HEK293 (cell line): ENCODE results near the gene KBTBD8.

ENCODE experiments used
- CTCF ChIA-PET: fragments of 350-600 bp; formaldehyde crosslinking; extraction: SDS; loops from one replicate; lab custom pipeline; 2021; ENCODE audit warnings: antibody characterized with exemption; lab: Yijun Ruan, JAX
- POLR2A ChIA-PET: fragments of 300-600 bp; formaldehyde crosslinking; extraction: SDS; loops from one replicate; lab custom pipeline; 2020; ENCODE audit warnings: antibody characterized with exemption, inconsistent platforms; lab: Yijun Ruan, JAX
- H3K27ac ChIP-seq: fragments of 200-500 bp; sonication (Bioruptor generic); 2 replicates; pipeline ENCODE4 v1.5.1; 2014; ENCODE audit warnings: low read depth, low read length, control low read depth, inconsistent platforms; ENCODE audit errors: extremely low read depth
- H3K36me3 ChIP-seq, 2 experiments: fragments of 200-500 bp in 1 of 2; sonication (Bioruptor generic) in 1 of 2; 1 replicate in 1 of 2; 2 replicates in 1 of 2; pipeline ENCODE4 v1.5.1; 2014 to 2017; ENCODE audit warnings: inconsistent platforms in 2 of 2, low read length in 2 of 2; ENCODE audit not compliant: control insufficient read depth in 2 of 2, insufficient read depth in 1 of 2
- H3K4me1 ChIP-seq: fragments of 200-500 bp; sonication (Bioruptor generic); 2 replicates; pipeline ENCODE4 v1.5.1; 2014; ENCODE audit warnings: mild to moderate bottlenecking, low read length, inconsistent platforms; ENCODE audit not compliant: control insufficient read depth, insufficient read depth
- H3K4me3 ChIP-seq: 2 replicates; pipeline ENCODE4 v1.5.1; 2011; ENCODE audit warnings: low read depth, mild to moderate bottlenecking, control low read depth, low read length, moderate library complexity
- H3K9me3 ChIP-seq: fragments of 200-500 bp; sonication (Bioruptor generic); 2 replicates; pipeline ENCODE4 v1.5.1; 2014; ENCODE audit warnings: low read depth, low read length, inconsistent platforms; ENCODE audit not compliant: control insufficient read depth, insufficient read depth
- HOXD13 ChIP-seq: sonication (generic); formaldehyde crosslinking; IDR thresholded peaks from 2 replicates; pipeline ENCODE4 v1.8.0; 2022; ENCODE audit warnings: missing genetic modification reagents, borderline replicate concordance
- INSM2 ChIP-seq: fragments of 450-650 bp; formaldehyde crosslinking; IDR thresholded peaks from 2 replicates; pipeline ENCODE4 v1.5.1; 2016; ENCODE audit warnings: missing biosample characterization, missing genetic modification characterization
- KLF1 ChIP-seq: fragments of 450-650 bp; formaldehyde crosslinking; IDR thresholded peaks from 2 replicates; pipeline ENCODE4 v1.5.1; 2016; ENCODE audit warnings: missing biosample characterization, missing genetic modification characterization
- PRDM10 ChIP-seq: fragments of 450-650 bp; formaldehyde crosslinking; IDR thresholded peaks from 2 replicates; pipeline ENCODE4 v1.5.1; 2016; ENCODE audit warnings: missing biosample characterization, missing genetic modification characterization
- SCRT1 ChIP-seq: fragments of 450-650 bp; formaldehyde crosslinking; IDR thresholded peaks from 2 replicates; pipeline ENCODE4 v1.5.1; 2016; ENCODE audit warnings: missing biosample characterization, missing genetic modification characterization, borderline replicate concordance
- WT1 ChIP-seq: fragments of 450-650 bp; formaldehyde crosslinking; IDR thresholded peaks from 2 replicates; pipeline ENCODE4 v1.5.1; 2016; ENCODE audit warnings: missing biosample characterization, missing genetic modification characterization
- ZBTB17 ChIP-seq: fragments of 450-650 bp; formaldehyde crosslinking; IDR thresholded peaks from 2 replicates; pipeline ENCODE4 v1.5.1; 2016; ENCODE audit warnings: missing biosample characterization, missing genetic modification characterization
- ZIC2 ChIP-seq: fragments of 450-650 bp; formaldehyde crosslinking; IDR thresholded peaks from 2 replicates; pipeline ENCODE4 v1.5.1; 2016; ENCODE audit warnings: missing biosample characterization, missing genetic modification characterization
- ZNF132 ChIP-seq: fragments of 450-650 bp; formaldehyde crosslinking; IDR thresholded peaks from 2 replicates; pipeline ENCODE4 v1.5.1; 2017; ENCODE audit warnings: missing biosample characterization, missing genetic modification characterization, borderline replicate concordance
- ZNF223 ChIP-seq: fragments of 450-650 bp; formaldehyde crosslinking; IDR thresholded peaks from 2 replicates; pipeline ENCODE4 v1.5.1; 2016; ENCODE audit warnings: missing biosample characterization, missing genetic modification characterization
- ZNF24 ChIP-seq: fragments of 450-650 bp; formaldehyde crosslinking; IDR thresholded peaks from 2 replicates; pipeline ENCODE4 v1.5.1; 2016; ENCODE audit warnings: missing biosample characterization, missing genetic modification characterization
- ZNF274 ChIP-seq, 2 experiments: fragments of 200-500 bp in 1 of 2; fragments of 450-650 bp in 1 of 2; sonication (Bioruptor generic) in 1 of 2; formaldehyde crosslinking in 1 of 2; IDR thresholded peaks; 2 replicates each; pipeline versions ENCODE4 v1.5.1 to v1.6.1; 2014 to 2016; ENCODE audit warnings: borderline replicate concordance in 1 of 2, inconsistent platforms in 1 of 2, low read length in 1 of 2, missing biosample characterization in 1 of 2, missing genetic modification characterization in 1 of 2
- ZNF302 ChIP-seq: fragments of 450-650 bp; formaldehyde crosslinking; IDR thresholded peaks from 2 replicates; pipeline ENCODE4 v1.5.1; 2016; ENCODE audit warnings: missing biosample characterization, missing genetic modification characterization, low read depth
- ZNF324 ChIP-seq: fragments of 450-650 bp; formaldehyde crosslinking; IDR thresholded peaks from 2 replicates; pipeline ENCODE4 v1.5.1; 2016; ENCODE audit warnings: missing biosample characterization, missing genetic modification characterization
- ZNF404 ChIP-seq: fragments of 450-650 bp; formaldehyde crosslinking; IDR thresholded peaks from 2 replicates; pipeline ENCODE4 v1.5.1; 2017; ENCODE audit warnings: missing biosample characterization, missing genetic modification characterization
- ZNF449 ChIP-seq: fragments of 450-650 bp; formaldehyde crosslinking; IDR thresholded peaks from 2 replicates; pipeline ENCODE4 v1.5.1; 2017; ENCODE audit warnings: missing biosample characterization, mild to moderate bottlenecking, missing genetic modification characterization, moderate library complexity
- ZNF513 ChIP-seq: fragments of 450-650 bp; IDR thresholded peaks from 2 replicates; pipeline ENCODE4 v1.5.1; 2018; ENCODE audit warnings: missing biosample characterization, missing genetic modification characterization
- ZNF548 ChIP-seq: fragments of 450-650 bp; formaldehyde crosslinking; IDR thresholded peaks from 2 replicates; pipeline ENCODE4 v1.5.1; 2016; ENCODE audit warnings: missing biosample characterization, missing genetic modification characterization
- ZNF571 ChIP-seq: fragments of 450-650 bp; formaldehyde crosslinking; IDR thresholded peaks from 2 replicates; pipeline ENCODE4 v1.5.0; 2017; ENCODE audit warnings: missing biosample characterization, missing genetic modification characterization
- ZNF600 ChIP-seq: fragments of 450-650 bp; formaldehyde crosslinking; IDR thresholded peaks from 2 replicates; pipeline ENCODE4 v1.5.1; 2016; ENCODE audit warnings: missing biosample characterization, missing genetic modification characterization
- ZNF701 ChIP-seq: fragments of 450-650 bp; formaldehyde crosslinking; IDR thresholded peaks from 2 replicates; pipeline ENCODE4 v1.5.1; 2016; ENCODE audit warnings: missing biosample characterization, missing genetic modification characterization
- ZNF704 ChIP-seq: fragments of 450-650 bp; formaldehyde crosslinking; IDR thresholded peaks from 2 replicates; pipeline ENCODE4 v1.5.1; 2016; ENCODE audit warnings: missing biosample characterization, missing genetic modification characterization
- ZNF707 ChIP-seq: fragments of 450-650 bp; formaldehyde crosslinking; IDR thresholded peaks from 2 replicates; pipeline ENCODE4 v1.5.1; 2016; ENCODE audit warnings: missing biosample characterization, missing genetic modification characterization
- ZNF776 ChIP-seq: fragments of 450-650 bp; formaldehyde crosslinking; IDR thresholded peaks from 2 replicates; pipeline ENCODE4 v1.5.0; 2017; ENCODE audit warnings: missing biosample characterization, missing genetic modification characterization, borderline replicate concordance
- ZNF777 ChIP-seq: fragments of 450-650 bp; formaldehyde crosslinking; IDR thresholded peaks from 2 replicates; pipeline ENCODE4 v1.5.1; 2017; ENCODE audit warnings: missing biosample characterization, missing genetic modification characterization, borderline replicate concordance
- ZNF785 ChIP-seq: fragments of 450-650 bp; formaldehyde crosslinking; IDR thresholded peaks from 2 replicates; pipeline ENCODE4 v1.5.1; 2016; ENCODE audit warnings: missing biosample characterization, missing genetic modification characterization

Gene KBTBD8

GRCh38 chr3:66996696-66997095 lies 1.4 kb upstream of the KBTBD8 start:
- Histone ChIP-seq H3K4me3 (no peak overlapping the region), H3K36me3 (peaks cover 0 to 3% of the 10 kb centered on the region in 2 experiments; a peak in 1 of 3 replicates), H3K9me3 (no peaks in the 10 kb centered on the region), H3K27ac (no peak overlapping the region), H3K4me1 (no peaks in the 10 kb centered on the region)
- ChIA-PET POLR2A (no interaction called here), CTCF (interaction anchor here (2.0 kb wide), 1 partner anchor 25 kb away, joined by 7 read pairs; no protein-coding TSS in a partner anchor)
- TF ChIP-seq ZBTB17 (tag by site-specific recombination) (no peak), ZNF24 (tag by site-specific recombination) (no peak), ZNF571 (tag by site-specific recombination) (no peak), ZIC2 (no peak), ZNF776 (tag by site-specific recombination) (no peak), ZNF513 (no peak), INSM2 (tag by site-specific recombination) (no peak), SCRT1 (tag by site-specific recombination) (no peak), ZNF548 (tag by site-specific recombination) (no peak), ZNF404 (no peak), ZNF707 (tag by site-specific recombination) (no peak), WT1 (tag by site-specific recombination) (no peak), ZNF704 (tag by site-specific recombination) (no peak), ZNF701 (no peak), ZNF449 (tag by site-specific recombination) (no peak), ZNF223 (tag by site-specific recombination) (no peak)

- CTCF ChIA-PET, result interaction anchor here (0.7 to 2.0 kb wide), 3 partner anchors 14 to 39 kb away, joined by 3 to 7 read pairs (median 3); no protein-coding TSS in a partner anchor
- H3K27ac ChIP-seq, result no peak overlapping the region
- peak overlapping the region; percentile 25 for H3K4me3 ChIP-seq
- POLR2A ChIA-PET, result interaction anchor here (0.6 to 2.0 kb wide), 8 partner anchors 9 to 1957 kb away, joined by 3 to 11 read pairs (median 6); no protein-coding TSS in a partner anchor
- no peaks in the 10 kb centered on the region for H3K9me3 ChIP-seq
- H3K4me1 ChIP-seq, result no peaks in the 10 kb centered on the region
- peaks cover 0 to 5% of the 10 kb centered on the region in 2 experiments; a peak in 2 of 3 replicates for H3K36me3 ChIP-seq
- no peak for TF ChIP-seq HOXD13
- TF ChIP-seq ZNF324 (tag by site-specific recombination), result no peak
- TF ChIP-seq ZNF600 (tag by site-specific recombination), result no peak
- TF ChIP-seq ZNF302 (tag by site-specific recombination), result no peak
- TF ChIP-seq ZNF274 (IDR thresholded peaks at IDR 0.05; ENCODE audit: low read length), result no peak
- no peak for TF ChIP-seq ZNF274 (tag by site-specific recombination; IDR thresholded peaks at IDR 0.05; ENCODE audit: borderline replicate concordance)
- no peak for TF ChIP-seq ZNF571 (tag by site-specific recombination)
- no peak for TF ChIP-seq KLF1
- no peak for TF ChIP-seq ZNF223 (tag by site-specific recombination)
- TF ChIP-seq PRDM10 (tag by site-specific recombination), result peak; percentile 59
- no peak for TF ChIP-seq ZNF777 (tag by site-specific recombination)
- TF ChIP-seq ZNF785 (tag by site-specific recombination), result no peak
- TF ChIP-seq ZNF132 (tag by site-specific recombination), result no peak
Measured at GRCh38 chr3:66997560-66998112, 471 bp upstream of the KBTBD8 start.
